Esophagus squamous epithelium (tissue), 5 donors: Measurements from ENCODE around the gene PTPRS. TPM values are rescaled to one million over a fixed set of nuclear protein-coding genes. Genes with fewer than 3 reads are reported as not detected.

ENCODE experiments used
- DNase-seq: peaks from one replicate; lab custom pipeline; 2025; lab: John Stamatoyannopoulos, UW
- H3K27ac ChIP-seq, 4 donors: fragments of 200-600 bp; sonication (generic); one replicate each; pipeline ENCODE4 v1.5.1; 2016 to 2019; ENCODE audit warnings: mild to moderate bottlenecking in 1 of 4
- H3K27me3 ChIP-seq, 4 donors: fragments of 200-600 bp; sonication (generic); 1 replicate in 3 of 4; 2 replicates in 1 of 4; pipeline versions ENCODE4 v1.5.1 to v1.6.0; 2017 to 2021; ENCODE audit warnings: antibody characterized with exemption in 1 of 4
- H3K36me3 ChIP-seq, 3 donors: fragments of 200-600 bp; sonication (generic); one replicate each; pipeline ENCODE4 v1.5.1; 2016 to 2019
- H3K4me1 ChIP-seq, 3 donors: fragments of 200-600 bp; sonication (generic); one replicate each; pipeline ENCODE4 v1.5.1; 2017 to 2019
- H3K4me3 ChIP-seq, 4 donors: fragments of 200-600 bp; sonication (generic); 1 replicate in 3 of 4; 2 replicates in 1 of 4; pipeline ENCODE4 v1.5.1; 2016 to 2019; ENCODE audit warnings: mild to moderate bottlenecking in 2 of 4, moderate library complexity in 1 of 4
- H3K9me3 ChIP-seq, 3 donors: fragments of 200-600 bp; sonication (generic); one replicate each; pipeline ENCODE4 v1.5.1; 2016 to 2019
- POLR2A ChIP-seq, 4 donors: fragments of 450-650 bp; IDR thresholded peaks; one replicate each; pipeline ENCODE4 v1.6.1; 2017; ENCODE audit warnings: antibody characterized with exemption in 4 of 4, mild to moderate bottlenecking in 4 of 4, moderate library complexity in 3 of 4
- WGBS, 2 donors: methylation state at CpG; one replicate each; pipeline ENCODE4 v1.1.5; 2018; 5-methylcytosine and 5-hydroxymethylcytosine counted together
- intact Hi-C: fragments of 100-400 bp; cut with DNase I; formaldehyde crosslinking; loops from one replicate; pipeline ENCODE4 v1.15.0; 2022
- total RNA-seq, 4 donors: library from RNA; depleted of rRNA; stranded (reverse); fragments of >200 nt; gene quantifications; one replicate each; pipeline ENCODE4 v1.1.0, GENCODE V29; 2016
- TF ChIP-seq, protein P1 (sequence below), 6 experiments: fragments of 450-650 bp in 4 of 6; fragments of 200-600 bp in 2 of 6; sonication (generic) in 2 of 6; IDR thresholded peaks; one replicate each; pipeline ENCODE4 v1.5.1; 2016 to 2019; ENCODE audit warnings: antibody characterized with exemption in 6 of 6, mild to moderate bottlenecking in 4 of 6, moderate library complexity in 4 of 6
- donor health status: DM: yes; HTN: yes; CAD: no.

PTPRS gene
- total RNA-seq, 4 donors from 2014 or later, result 61.7 to 173 (median 86.6) TPM

DNA sequence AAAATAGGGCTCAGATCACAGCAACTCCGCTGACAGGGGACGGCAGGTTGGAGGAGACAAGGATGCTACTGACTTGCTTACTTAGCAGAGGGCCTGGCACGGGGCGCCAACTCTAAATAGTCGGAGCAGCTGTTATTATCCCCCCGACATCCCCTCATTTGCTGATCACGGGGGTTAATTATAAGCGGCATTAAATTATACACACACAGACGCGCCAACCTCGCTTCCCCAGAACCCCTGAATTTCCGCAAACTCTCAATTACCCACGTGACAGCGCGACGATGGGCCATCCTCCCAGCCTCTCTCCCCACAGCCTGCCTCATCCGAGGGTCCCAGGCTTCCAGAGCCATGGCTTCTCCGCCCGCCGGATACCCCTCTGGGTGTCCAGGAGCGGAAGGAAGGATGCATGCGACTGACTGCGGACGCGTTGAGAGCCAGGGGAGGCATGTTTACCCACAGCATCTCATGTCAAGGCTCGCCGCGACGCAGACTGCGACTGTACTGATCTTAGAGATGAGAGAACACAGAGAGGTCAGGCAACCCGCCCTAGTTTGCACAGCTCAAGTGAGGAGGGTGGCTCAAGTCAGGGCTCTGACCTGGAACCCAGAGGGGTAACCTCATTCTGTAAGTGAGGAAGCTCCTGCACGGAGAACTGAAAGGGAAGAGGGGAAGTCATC lies 5.7 kb downstream of the PTPRS start:
- Histone ChIP-seq H3K4me1 (peaks cover 14 to 17% (median 15%) of the 10 kb centered on the region in 3 donors), H3K36me3 (no peaks in the 10 kb centered on the region), H3K9me3 (no peaks in the 10 kb centered on the region), H3K27ac (no peak overlapping the region), H3K4me3 (no peak overlapping the region), H3K27me3 (peaks cover 6 to 73% (median 19%) of the 10 kb centered on the region in 4 donors)
- DNase-seq, result no peak
- no peak for TF ChIP-seq POLR2A (IDR thresholded peaks at IDR 0.05)
- TF ChIP-seq, protein P1, sequence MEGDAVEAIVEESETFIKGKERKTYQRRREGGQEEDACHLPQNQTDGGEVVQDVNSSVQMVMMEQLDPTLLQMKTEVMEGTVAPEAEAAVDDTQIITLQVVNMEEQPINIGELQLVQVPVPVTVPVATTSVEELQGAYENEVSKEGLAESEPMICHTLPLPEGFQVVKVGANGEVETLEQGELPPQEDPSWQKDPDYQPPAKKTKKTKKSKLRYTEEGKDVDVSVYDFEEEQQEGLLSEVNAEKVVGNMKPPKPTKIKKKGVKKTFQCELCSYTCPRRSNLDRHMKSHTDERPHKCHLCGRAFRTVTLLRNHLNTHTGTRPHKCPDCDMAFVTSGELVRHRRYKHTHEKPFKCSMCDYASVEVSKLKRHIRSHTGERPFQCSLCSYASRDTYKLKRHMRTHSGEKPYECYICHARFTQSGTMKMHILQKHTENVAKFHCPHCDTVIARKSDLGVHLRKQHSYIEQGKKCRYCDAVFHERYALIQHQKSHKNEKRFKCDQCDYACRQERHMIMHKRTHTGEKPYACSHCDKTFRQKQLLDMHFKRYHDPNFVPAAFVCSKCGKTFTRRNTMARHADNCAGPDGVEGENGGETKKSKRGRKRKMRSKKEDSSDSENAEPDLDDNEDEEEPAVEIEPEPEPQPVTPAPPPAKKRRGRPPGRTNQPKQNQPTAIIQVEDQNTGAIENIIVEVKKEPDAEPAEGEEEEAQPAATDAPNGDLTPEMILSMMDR (IDR thresholded peaks at IDR 0.05), result no peak
- 82 to 84% methylated on average over 13 to 28 of the region's 32 CpGs for WGBS, 2 donors
- intact Hi-C loops, result no loop called here

DNA sequence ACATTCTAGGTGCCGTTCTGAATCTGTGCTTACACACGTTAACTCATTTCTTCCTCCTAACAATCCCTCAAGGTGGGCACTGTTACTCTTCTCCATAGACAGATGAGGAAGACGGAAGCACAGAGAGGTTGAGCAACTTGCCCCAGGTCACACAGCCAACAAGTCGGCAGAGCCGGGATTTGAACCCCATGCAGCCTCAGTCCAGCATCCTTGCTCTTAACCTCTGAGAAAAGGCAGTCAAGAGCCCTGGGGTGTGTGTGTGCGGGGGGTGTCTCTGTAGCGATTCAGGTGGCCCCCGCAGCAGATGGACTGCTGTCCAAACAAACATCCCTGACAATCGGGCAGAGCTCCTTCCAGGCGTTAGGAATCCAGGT lies 6.3 kb downstream of the PTPRS start:
- H3K27me3 ChIP-seq, result peaks cover under 1 to 67% (median 15%) of the 10 kb centered on the region in 4 donors
- DNase-seq, result no peak
- no peaks in the 10 kb centered on the region for H3K9me3 ChIP-seq
- intact Hi-C loops, result no loop called here
- 73 to 93% methylated on average over 6 to 8 of the region's 10 CpGs for WGBS, 2 donors
- no peak overlapping the region for H3K27ac ChIP-seq
- TF ChIP-seq, protein P1 (IDR thresholded peaks at IDR 0.05), result no peak
- no peak for TF ChIP-seq POLR2A (IDR thresholded peaks at IDR 0.05)
- H3K4me3 ChIP-seq, result no peak overlapping the region
- H3K4me1 ChIP-seq, result peaks cover 8 to 11% (median 9%) of the 10 kb centered on the region in 3 donors
- no peaks in the 10 kb centered on the region for H3K36me3 ChIP-seq

DNA sequence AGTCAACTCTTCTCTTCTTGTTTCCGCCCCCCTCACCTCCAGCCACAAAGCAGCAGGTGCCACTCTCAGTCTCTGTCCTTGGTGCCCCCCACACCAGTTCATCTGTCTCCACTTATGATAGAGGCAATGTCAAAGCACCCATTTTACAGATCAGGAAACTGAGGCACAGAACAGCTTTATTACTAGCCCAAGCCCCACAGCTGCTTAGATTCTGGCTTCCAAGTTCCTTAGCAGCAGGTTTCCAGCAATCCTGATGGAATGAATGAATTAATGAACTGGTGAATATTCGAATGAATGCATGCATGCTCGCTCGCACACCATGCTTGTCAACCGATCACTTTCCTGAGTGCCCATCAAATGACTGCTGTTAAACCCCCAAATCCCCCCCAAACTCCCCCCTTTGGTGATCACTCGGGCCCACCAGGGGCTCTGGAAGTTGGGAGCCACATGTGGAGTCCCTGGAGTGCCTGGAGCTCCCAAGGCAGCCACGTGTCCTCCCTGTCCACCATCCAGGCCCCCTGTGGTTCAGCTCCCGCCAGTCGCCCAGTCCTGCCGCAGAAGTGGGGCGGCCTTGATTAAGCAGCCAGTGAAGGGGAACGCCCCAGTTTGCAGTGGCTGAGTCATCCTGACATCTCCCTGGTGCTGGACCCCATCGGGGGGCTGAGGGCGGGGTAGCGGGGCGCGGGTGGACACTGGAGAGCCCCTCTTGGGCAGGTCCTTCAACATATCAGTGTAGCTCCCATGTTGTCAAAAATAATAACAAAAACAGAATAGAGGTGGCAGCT lies 6.8 kb downstream of the PTPRS start:
- intact Hi-C loops, result no loop called here
- Histone ChIP-seq H3K27ac (no peak overlapping the region), H3K4me3 (no peak overlapping the region), H3K9me3 (no peaks in the 10 kb centered on the region), H3K27me3 (peaks cover 0 to 61% (median 11%) of the 10 kb centered on the region in 4 donors), H3K4me1 (peaks cover 3 to 5% (median 4%) of the 10 kb centered on the region in 3 donors), H3K36me3 (no peaks in the 10 kb centered on the region)
- TF ChIP-seq POLR2A (IDR thresholded peaks at IDR 0.05), result no peak
- TF ChIP-seq, protein P1 (IDR thresholded peaks at IDR 0.05), result no peak
- WGBS, 2 donors, result 73 to 83% methylated on average over 10 of the region's 17 CpGs
- no peak for DNase-seq

- no peaks in the 10 kb centered on the region for H3K9me3 ChIP-seq
- H3K27ac ChIP-seq, result no peak overlapping the region
- WGBS, 2 donors, result 80 to 90% methylated on average over 1 to 11 of the region's 11 CpGs
- no peak overlapping the region for H3K4me3 ChIP-seq
- H3K36me3 ChIP-seq, result no peaks in the 10 kb centered on the region
- H3K4me1 ChIP-seq, result no peaks in the 10 kb centered on the region
- intact Hi-C loops, result no loop called here
- peaks cover 0 to 48% (median 2%) of the 10 kb centered on the region in 4 donors for H3K27me3 ChIP-seq
- no peak for DNase-seq
- TF ChIP-seq, protein P1 (IDR thresholded peaks at IDR 0.05), result no peak
- no peak for TF ChIP-seq POLR2A (IDR thresholded peaks at IDR 0.05)
Measured at GRCh38 chr19:5332501-5332900, 8.1 kb downstream of the PTPRS start.

GRCh38 chr19:5331790-5332189 lies 8.8 kb downstream of the PTPRS start:
- no peak for DNase-seq
- intact Hi-C loops, result no loop called here
- H3K4me1 ChIP-seq, result no peaks in the 10 kb centered on the region
- TF ChIP-seq POLR2A (IDR thresholded peaks at IDR 0.05), result no peak
- TF ChIP-seq, protein P1 (IDR thresholded peaks at IDR 0.05), result no peak
- H3K27me3 ChIP-seq, result peaks cover 0 to 41% (median 0%) of the 10 kb centered on the region in 4 donors
- no peaks in the 10 kb centered on the region for H3K9me3 ChIP-seq
- no peaks in the 10 kb centered on the region for H3K36me3 ChIP-seq
- 79 to 88% methylated on average over 13 of the region's 13 CpGs for WGBS, 2 donors
- no peak overlapping the region for H3K27ac ChIP-seq
- no peak overlapping the region for H3K4me3 ChIP-seq
